SH-SY5Y (cell line): Measurements from ENCODE around the gene WNT3A.

ENCODE experiments used
- GATA2 ChIP-seq: IDR thresholded peaks from 2 replicates; pipeline ENCODE4 v1.6.1; 2011; ENCODE audit warnings: mild to moderate bottlenecking, low read depth, low read length
- GATA3 ChIP-seq: IDR thresholded peaks from 2 replicates; pipeline ENCODE4 v1.6.1; 2011; ENCODE audit warnings: low read depth, mild to moderate bottlenecking, low read length, moderate library complexity

GRCh38 chr1:228039006-228039903, 32.5 kb downstream of the WNT3A start:
- TF ChIP-seq GATA2: no peak
- TF ChIP-seq GATA3: no peak
